IMR-90 (cell line): ENCODE data around the gene MYEOV. TPM values are rescaled to one million over a fixed set of nuclear protein-coding genes. Genes with fewer than 3 reads are reported as not detected.

Experiments used
- ATAC-seq: fragments of 200-7000 bp; cut with Tn5 transposase; 2 replicates; pipeline ENCODE4 v1.9.1; 2020; ENCODE audit warnings: low read depth, mild to moderate bottlenecking, moderate library complexity
- BruUV-seq: library from RNA; stranded (reverse); fragments of 400-500 nt; replicated peaks from 2 replicates; lab custom pipeline; 2021; lab: Mats Ljungman, UMichigan
- CTCF ChIA-PET: fragments of 300-600 bp; formaldehyde crosslinking; extraction: SDS; loops from one replicate; lab custom pipeline; 2021; ENCODE audit warnings: antibody characterized with exemption; lab: Yijun Ruan, JAX
- POLR2A ChIA-PET: fragments of 300-600 bp; sonication (Branson Sonifier 250); formaldehyde crosslinking; loops from one replicate; lab custom pipeline; 2022; ENCODE audit warnings: antibody characterized with exemption; ENCODE audit not compliant: unreplicated experiment; lab: Charles Lee
- DNase-seq: peaks from one replicate; pipeline ENCODE4 v3.0.0; 2013
- H2AFZ ChIP-seq: replicated peaks from 2 replicates; pipeline ENCODE3; 2013; ENCODE audit warnings: low read length, mild to moderate bottlenecking; ENCODE audit not compliant: poor library complexity
- H2AK5ac ChIP-seq: 2 replicates; pipeline ENCODE4 v1.6.1; 2013; ENCODE audit warnings: low read depth, low read length, inconsistent platforms
- H2AK9ac ChIP-seq: replicated peaks from 2 replicates; pipeline ENCODE3; 2013; ENCODE audit warnings: mild to moderate bottlenecking, low read depth, low read length, moderate library complexity; ENCODE audit not compliant: poor library complexity
- H2BK120ac ChIP-seq: 2 replicates; pipeline ENCODE4 v1.6.1; 2013; ENCODE audit warnings: low read depth, low read length, inconsistent platforms
- H2BK15ac ChIP-seq: 3 replicates; pipeline ENCODE4 v1.6.1; 2013; ENCODE audit warnings: low read depth, low read length, inconsistent platforms
- H2BK20ac ChIP-seq: 2 replicates; pipeline ENCODE4 v1.6.1; 2013; ENCODE audit warnings: low read depth, mild to moderate bottlenecking, inconsistent platforms, low read length, moderate library complexity
- H2BK5ac ChIP-seq: 2 replicates; pipeline ENCODE4 v1.6.1; 2013; ENCODE audit warnings: mild to moderate bottlenecking, low read depth, low read length, inconsistent platforms; ENCODE audit not compliant: poor library complexity, severe bottlenecking
- H3K14ac ChIP-seq: replicated peaks from 2 replicates; pipeline ENCODE4 v1.6.1; 2013; ENCODE audit warnings: low read depth, low read length, inconsistent platforms
- H3K18ac ChIP-seq: 2 replicates; pipeline ENCODE4 v1.6.1; 2013; ENCODE audit warnings: low read depth, low read length, control low read depth
- H3K23ac ChIP-seq: 2 replicates; pipeline ENCODE4 v1.6.1; 2013; ENCODE audit warnings: low read depth, low read length, inconsistent platforms
- H3K27ac ChIP-seq: 2 replicates; pipeline ENCODE4 v1.5.1; 2013; ENCODE audit warnings: mild to moderate bottlenecking, control low read depth, low read length; ENCODE audit not compliant: insufficient read depth
- H3K27me3 ChIP-seq: 2 replicates; pipeline ENCODE4 v1.6.1; 2013; ENCODE audit warnings: low read length; ENCODE audit not compliant: control insufficient read depth, insufficient read depth
- H3K36me3 ChIP-seq: 2 replicates; pipeline ENCODE4 v1.6.1; 2013; ENCODE audit warnings: low read length, mixed read lengths; ENCODE audit not compliant: control insufficient read depth, insufficient read depth
- H3K4ac ChIP-seq: 2 replicates; pipeline ENCODE4 v1.6.1; 2013; ENCODE audit warnings: low read depth, low read length, inconsistent platforms
- H3K4me1 ChIP-seq: 2 replicates; pipeline ENCODE4 v1.6.1; 2013; ENCODE audit warnings: low read length, mixed read lengths; ENCODE audit not compliant: control insufficient read depth, insufficient read depth
- H3K4me2 ChIP-seq: 2 replicates; pipeline ENCODE4 v1.6.1; 2013; ENCODE audit warnings: low read depth, mild to moderate bottlenecking, control low read depth, low read length, moderate library complexity
- H3K4me3 ChIP-seq: 2 replicates; pipeline ENCODE4 v1.5.1; 2013; ENCODE audit warnings: low read depth, mild to moderate bottlenecking, control low read depth, low read length, moderate library complexity; ENCODE audit not compliant: insufficient read depth
- H3K56ac ChIP-seq: 2 replicates; pipeline ENCODE4 v1.6.1; 2013; ENCODE audit warnings: low read length, inconsistent platforms; ENCODE audit not compliant: insufficient read depth; ENCODE audit errors: extremely low read depth
- H3K79me1 ChIP-seq, 2 experiments: 2 replicates each; pipeline ENCODE4 v1.6.1; 2013; ENCODE audit warnings: low read length in 2 of 2, inconsistent platforms in 1 of 2, low read depth in 1 of 2
- H3K9ac ChIP-seq: 2 replicates; pipeline ENCODE4 v1.6.1; 2013; ENCODE audit warnings: low read depth, low read length, control low read depth
- H3K9me1 ChIP-seq: 2 replicates; pipeline ENCODE4 v1.6.1; 2013; ENCODE audit warnings: low read length, inconsistent platforms; ENCODE audit not compliant: insufficient read depth
- H3K9me3 ChIP-seq: 2 replicates; pipeline ENCODE4 v1.6.1; 2013; ENCODE audit warnings: low read length; ENCODE audit not compliant: control insufficient read depth, insufficient read depth
- H4K20me1 ChIP-seq: 2 replicates; pipeline ENCODE4 v1.6.1; 2013; ENCODE audit warnings: low read length, inconsistent platforms; ENCODE audit not compliant: insufficient read depth
- H4K5ac ChIP-seq: 2 replicates; pipeline ENCODE4 v1.6.1; 2013; ENCODE audit warnings: mild to moderate bottlenecking, low read depth, low read length, control low read depth
- H4K8ac ChIP-seq, 2 experiments: 2 replicates each; pipeline ENCODE4 v1.6.1; 2013; ENCODE audit warnings: low read depth in 2 of 2, low read length in 2 of 2, control low read depth in 1 of 2, inconsistent platforms in 1 of 2
- H4K91ac ChIP-seq: 2 replicates; pipeline ENCODE4 v1.6.1; 2013; ENCODE audit warnings: low read depth, low read length, inconsistent platforms; ENCODE audit not compliant: insufficient read depth
- BHLHE40 ChIP-seq: fragments of 150-350 bp; IDR thresholded peaks from 2 replicates; pipeline ENCODE4 v1.6.1; 2016; ENCODE audit warnings: mild to moderate bottlenecking, low read depth, low read length
- CEBPB ChIP-seq: IDR thresholded peaks from 2 replicates; pipeline ENCODE4 v1.6.1; 2012; ENCODE audit warnings: low read depth, low read length, improper control_type of control experiment
- CHD1 ChIP-seq: IDR thresholded peaks from 2 replicates; pipeline ENCODE4 v1.6.1; 2012; ENCODE audit warnings: low read depth, low read length, improper control_type of control experiment
- FOS ChIP-seq: fragments of 150-350 bp; IDR thresholded peaks from 2 replicates; pipeline ENCODE4 v1.6.1; 2016; ENCODE audit warnings: low read depth, low read length
- MAFK ChIP-seq: IDR thresholded peaks from 2 replicates; pipeline ENCODE4 v1.6.1; 2012; ENCODE audit warnings: low read depth, low read length, improper control_type of control experiment
- MXI1 ChIP-seq: IDR thresholded peaks from 2 replicates; pipeline ENCODE4 v1.6.1; 2012; ENCODE audit warnings: low read depth, mild to moderate bottlenecking, low read length, moderate library complexity, borderline replicate concordance
- NFE2L2 ChIP-seq: fragments of 150-350 bp; IDR thresholded peaks from 2 replicates; pipeline ENCODE4 v1.6.1; 2016; ENCODE audit warnings: low read depth, mild to moderate bottlenecking, low read length
- POLR2A ChIP-seq: IDR thresholded peaks from 2 replicates; pipeline ENCODE4 v1.6.1; 2012; ENCODE audit warnings: mild to moderate bottlenecking, low read depth, low read length
- RAD21 ChIP-seq: IDR thresholded peaks from 2 replicates; pipeline ENCODE4 v1.6.1; 2012; ENCODE audit warnings: low read length, improper control_type of control experiment
- RCOR1 ChIP-seq: IDR thresholded peaks from 2 replicates; pipeline ENCODE4 v1.6.1; 2012; ENCODE audit warnings: mild to moderate bottlenecking, low read length, improper control_type of control experiment; ENCODE audit not compliant: insufficient replicate concordance
- RFX5 ChIP-seq: IDR thresholded peaks from 2 replicates; pipeline ENCODE4 v1.8.0; 2012; ENCODE audit warnings: low read depth, mild to moderate bottlenecking, low read length, moderate library complexity
- SMC3 ChIP-seq: fragments of 150-350 bp; IDR thresholded peaks from 2 replicates; pipeline ENCODE4 v1.6.1; 2016; ENCODE audit warnings: low read depth, mild to moderate bottlenecking, antibody characterized with exemption, low read length, moderate library complexity
- WGBS, 2 experiments: methylation state at CpG; one replicate each; pipeline versions ENCODE4 v1.1.5 to v1.1.7; 2013; ENCODE audit warnings: missing lambda C conversion rate in 2 of 2; ENCODE audit not compliant: insufficient read length in 1 of 2; ENCODE audit errors: extremely low coverage in 2 of 2; 5-methylcytosine and 5-hydroxymethylcytosine counted together
- dilution Hi-C: fragments of 300-500 bp; cut with HindIII; formaldehyde crosslinking; loops from one replicate; pipeline ENCODE4 v1.14.3; 2018; ENCODE audit warnings: low sequenced_read_pairs; ENCODE audit not compliant: unreplicated experiment
- in situ Hi-C: fragments of 300-500 bp; cut with MboI; formaldehyde crosslinking; loops from 3 replicates; pipeline ENCODE4 v1.14.3; 2019; ENCODE audit warnings: low sequenced_read_pairs, inconsistent platforms, mixed read lengths
- intact Hi-C: fragments of 100-400 bp; cut with micrococcal nuclease; formaldehyde crosslinking; loops from 2 replicates; pipeline ENCODE4 v1.10.0; 2022
- polyA plus RNA-seq, 3 experiments: library from polyadenylated mRNA; depleted of rRNA; stranded (reverse); fragments of >200 nt; gene quantifications; 2 replicates each; pipeline ENCODE4 v1.2.3, GENCODE V29; 2012; ENCODE audit warnings: low replicate concordance in 1 of 3
- total RNA-seq: library from RNA; depleted of rRNA; stranded (reverse); fragments of >200 nt; gene quantifications from 2 replicates; pipeline ENCODE4 v1.2.3, GENCODE V29; 2012
- TF ChIP-seq, protein P1 (sequence below): conservative IDR thresholded peaks from 2 replicates; pipeline ENCODE4 v1.5.1; 2012; ENCODE audit warnings: mild to moderate bottlenecking, low read depth, low read length, improper control_type of control experiment
- TF ChIP-seq, protein P2 (sequence below): fragments of 150-350 bp; IDR thresholded peaks from 2 replicates; pipeline ENCODE4 v1.6.1; 2016; ENCODE audit warnings: low read depth, mild to moderate bottlenecking, low read length, moderate library complexity, borderline replicate concordance

The MYEOV gene
- total and polyA plus RNA-seq, 2 of the 4 experiments (the other 2 are of a cell fraction), result 5.8 to 6.8 TPM

DNA sequence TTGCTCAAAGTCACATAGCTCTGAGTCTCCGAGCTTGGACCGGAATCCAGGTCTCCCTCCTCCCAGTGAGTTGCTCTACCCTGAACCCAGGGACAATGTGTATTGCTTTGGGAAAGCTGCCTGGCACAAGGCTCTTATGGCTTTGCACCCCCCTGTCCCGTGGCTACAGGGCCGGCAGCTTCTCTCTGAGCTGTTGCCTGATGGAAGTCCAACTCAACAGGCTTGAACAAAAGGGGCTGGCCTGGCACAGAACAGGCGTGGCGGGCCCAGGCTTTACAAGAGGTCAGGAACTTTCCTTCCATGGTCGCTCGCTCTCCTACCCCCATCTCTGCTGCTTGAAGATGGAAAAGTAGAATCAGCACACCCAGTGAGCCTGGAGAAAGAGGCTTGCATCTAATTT lies 34.3 kb downstream of the MYEOV start:
- no CpG with 5 or more reads among the region's 8 CpGs for WGBS, 2 experiments
- BruUV-seq, result no TSS peak
- no peaks in the 10 kb centered on the region for H4K20me1 ChIP-seq
- no peak overlapping the region for H3K27ac ChIP-seq
- H3K4me3 ChIP-seq, result no peak overlapping the region
- no peaks in the 10 kb centered on the region for H3K9me3 ChIP-seq
- no peak overlapping the region for H3K4me2 ChIP-seq
- H2BK5ac ChIP-seq, result no peak overlapping the region
- ChIA-PET CTCF (no interaction called here), POLR2A (no interaction called here)
- no peak overlapping the region for H3K56ac ChIP-seq
- no peaks in the 10 kb centered on the region for H3K4me1 ChIP-seq
- no peak overlapping the region for H2AK9ac ChIP-seq
- intact Hi-C loops (no loop called here), dilution Hi-C loops (no loop called here), in situ Hi-C loops (no loop called here)
- peak overlapping the region; percentile 82; the same call in 1 of the 3 replicates for H2BK15ac ChIP-seq
- no peak overlapping the region for H3K23ac ChIP-seq
- no peak overlapping the region for H3K9ac ChIP-seq
- no peak overlapping the region for H4K5ac ChIP-seq
- DNase-seq, result no peak
- ATAC-seq, result no peak
- no peaks in the 10 kb centered on the region for H3K27me3 ChIP-seq
- peaks cover 6% of the 10 kb centered on the region; the same call in 1 of the 2 replicates for H3K9me1 ChIP-seq
- H4K8ac ChIP-seq, result no peak overlapping the region; a peak in 1 of 4 replicates
- no peak overlapping the region for H4K91ac ChIP-seq
- H3K79me1 ChIP-seq, result peaks cover 5 to 48% of the 10 kb centered on the region in 2 experiments
- peak overlapping the region; percentile 5; the same call in 1 of the 2 replicates for H2BK120ac ChIP-seq
- H2AFZ ChIP-seq, result no peak overlapping the region
- TF ChIP-seq RFX5 (no peak), MXI1 (no peak), FOS (no peak), MAFK (no peak), SMC3 (no peak), BHLHE40 (no peak), NFE2L2 (no peak), POLR2A (no peak), RCOR1 (no peak), RAD21 (no peak), CHD1 (no peak), CEBPB (no peak)
- TF ChIP-seq, protein P1, sequence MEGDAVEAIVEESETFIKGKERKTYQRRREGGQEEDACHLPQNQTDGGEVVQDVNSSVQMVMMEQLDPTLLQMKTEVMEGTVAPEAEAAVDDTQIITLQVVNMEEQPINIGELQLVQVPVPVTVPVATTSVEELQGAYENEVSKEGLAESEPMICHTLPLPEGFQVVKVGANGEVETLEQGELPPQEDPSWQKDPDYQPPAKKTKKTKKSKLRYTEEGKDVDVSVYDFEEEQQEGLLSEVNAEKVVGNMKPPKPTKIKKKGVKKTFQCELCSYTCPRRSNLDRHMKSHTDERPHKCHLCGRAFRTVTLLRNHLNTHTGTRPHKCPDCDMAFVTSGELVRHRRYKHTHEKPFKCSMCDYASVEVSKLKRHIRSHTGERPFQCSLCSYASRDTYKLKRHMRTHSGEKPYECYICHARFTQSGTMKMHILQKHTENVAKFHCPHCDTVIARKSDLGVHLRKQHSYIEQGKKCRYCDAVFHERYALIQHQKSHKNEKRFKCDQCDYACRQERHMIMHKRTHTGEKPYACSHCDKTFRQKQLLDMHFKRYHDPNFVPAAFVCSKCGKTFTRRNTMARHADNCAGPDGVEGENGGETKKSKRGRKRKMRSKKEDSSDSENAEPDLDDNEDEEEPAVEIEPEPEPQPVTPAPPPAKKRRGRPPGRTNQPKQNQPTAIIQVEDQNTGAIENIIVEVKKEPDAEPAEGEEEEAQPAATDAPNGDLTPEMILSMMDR, result no peak
- TF ChIP-seq, protein P2, sequence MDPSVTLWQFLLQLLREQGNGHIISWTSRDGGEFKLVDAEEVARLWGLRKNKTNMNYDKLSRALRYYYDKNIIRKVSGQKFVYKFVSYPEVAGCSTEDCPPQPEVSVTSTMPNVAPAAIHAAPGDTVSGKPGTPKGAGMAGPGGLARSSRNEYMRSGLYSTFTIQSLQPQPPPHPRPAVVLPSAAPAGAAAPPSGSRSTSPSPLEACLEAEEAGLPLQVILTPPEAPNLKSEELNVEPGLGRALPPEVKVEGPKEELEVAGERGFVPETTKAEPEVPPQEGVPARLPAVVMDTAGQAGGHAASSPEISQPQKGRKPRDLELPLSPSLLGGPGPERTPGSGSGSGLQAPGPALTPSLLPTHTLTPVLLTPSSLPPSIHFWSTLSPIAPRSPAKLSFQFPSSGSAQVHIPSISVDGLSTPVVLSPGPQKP, result no peak
- peak overlapping the region; percentile 78 for H3K4ac ChIP-seq
- no peak overlapping the region for H3K18ac ChIP-seq
- no peaks in the 10 kb centered on the region for H3K36me3 ChIP-seq
- H2AK5ac ChIP-seq, result peak overlapping the region; percentile 88; the same call in 1 of the 2 replicates
- peak overlapping the region; percentile 10; the same call in 1 of the 2 replicates for H3K14ac ChIP-seq
- H2BK20ac ChIP-seq, result no peak overlapping the region; the same call in 1 of the 2 replicates
